Measurements from ENCODE around the gene HCST.

GRCh38 chr19:35898499-35898809 is 3.9 kb upstream of the HCST start:
- no peak for TF ChIP-seq CTCF (IDR thresholded peaks at IDR 0.05)
- TF ChIP-seq EP300 (IDR thresholded peaks at IDR 0.05): no peak
- TF ChIP-seq POLR2AphosphoS5 (IDR thresholded peaks at IDR 0.05): no peak
- no peak for TF ChIP-seq POLR2A (IDR thresholded peaks at IDR 0.05)
